Panc1 (cell line): ENCODE measurements around the gene BTNL3. TPM values are rescaled to one million over a fixed set of nuclear protein-coding genes. Genes with fewer than 3 reads are reported as not detected.

Experiments
- ATAC-seq: fragments of 200-7000 bp; cut with Tn5 transposase; 2 replicates; pipeline ENCODE4 v1.9.1; 2020; ENCODE audit warnings: mild to moderate bottlenecking, moderate library complexity
- BruUV-seq: library from RNA; stranded (reverse); fragments of 400-500 nt; replicated peaks from 2 replicates; lab custom pipeline; 2021; lab: Mats Ljungman, UMichigan
- CTCF ChIA-PET: fragments of 300-600 bp; sonication (Branson Sonifier 250); formaldehyde crosslinking; loops from one replicate; lab custom pipeline; 2022; ENCODE audit warnings: antibody characterized with exemption; lab: Charles Lee
- POLR2A ChIA-PET: fragments of 300-600 bp; sonication (Branson Sonifier 250); formaldehyde crosslinking; loops from one replicate; lab custom pipeline; 2022; ENCODE audit warnings: antibody characterized with exemption; lab: Charles Lee
- DNase-seq: peaks from one replicate; pipeline ENCODE4 v3.0.0-alpha.2; 2010; ENCODE audit warnings: low read depth, low spot score
- H3K27ac ChIP-seq: 2 replicates; pipeline ENCODE4 v1.5.1; 2011; ENCODE audit warnings: mild to moderate bottlenecking, low read length, inconsistent platforms
- H3K27me3 ChIP-seq: fragments of 200-500 bp; sonication (Bioruptor generic); 2 replicates; pipeline ENCODE4 v1.6.0; 2014; ENCODE audit warnings: low read length, inconsistent platforms; ENCODE audit not compliant: control insufficient read depth, insufficient read depth
- H3K36me3 ChIP-seq: fragments of 200-500 bp; sonication (Bioruptor generic); 2 replicates; pipeline ENCODE4 v1.5.1; 2014; ENCODE audit warnings: inconsistent platforms, mild to moderate bottlenecking, low read length, moderate library complexity; ENCODE audit not compliant: control insufficient read depth, insufficient read depth
- H3K4me1 ChIP-seq: 2 replicates; pipeline ENCODE4 v1.5.1; 2011; ENCODE audit warnings: inconsistent platforms, mild to moderate bottlenecking, low read length, moderate library complexity; ENCODE audit not compliant: control insufficient read depth, insufficient read depth
- H3K4me3 ChIP-seq, 2 experiments: 2 replicates each; pipeline ENCODE4 v1.5.1; 2011 to 2012; ENCODE audit warnings: low read depth in 2 of 2, low read length in 2 of 2, mild to moderate bottlenecking in 2 of 2, inconsistent platforms in 1 of 2, moderate library complexity in 1 of 2
- H3K9me3 ChIP-seq: fragments of 200-500 bp; sonication (Bioruptor generic); 2 replicates; pipeline ENCODE4 v1.5.1; 2014; ENCODE audit warnings: low read depth, mild to moderate bottlenecking, inconsistent platforms, low read length, moderate library complexity; ENCODE audit not compliant: control insufficient read depth, insufficient read depth
- POLR2AphosphoS5 ChIP-seq: IDR thresholded peaks from 2 replicates; pipeline ENCODE4 v1.6.1; 2012; ENCODE audit warnings: mild to moderate bottlenecking, low read depth, low read length, moderate library complexity
- SIN3A ChIP-seq: IDR thresholded peaks from 2 replicates; pipeline ENCODE4 v1.6.1; 2012; ENCODE audit warnings: low read depth, mild to moderate bottlenecking, low read length, moderate library complexity, borderline replicate concordance; ENCODE audit not compliant: insufficient read depth
- TCF7L2 ChIP-seq: IDR thresholded peaks from 2 replicates; pipeline ENCODE4 v1.6.1; 2011; ENCODE audit warnings: mild to moderate bottlenecking, low read depth, low read length, inconsistent platforms
- in situ Hi-C: cut with HindIII; loops from 2 replicates; pipeline ENCODE4 v1.10.0; 2016; ENCODE audit warnings: low sequenced_read_pairs, low pct_unique_long_range_greater_than_20kb
- intact Hi-C: fragments of 100-400 bp; cut with micrococcal nuclease; formaldehyde crosslinking; loops from one replicate; pipeline ENCODE4 v1.10.0; 2022; ENCODE audit not compliant: unreplicated experiment
- total RNA-seq: library from RNA; stranded (reverse); gene quantifications from one replicate; pipeline ENCODE4 v1.2.1, GENCODE V29; 2021; ENCODE audit not compliant: unreplicated experiment
- TF ChIP-seq, protein P1 (sequence below), 2 experiments: IDR thresholded peaks; 2 replicates each; pipeline ENCODE4 v1.6.1; 2011 to 2012; ENCODE audit warnings: low read depth in 2 of 2, control low read depth in 1 of 2, low read length in 1 of 2, mild to moderate bottlenecking in 1 of 2, moderate library complexity in 1 of 2; ENCODE audit not compliant: insufficient read depth in 1 of 2
- TF ChIP-seq, protein P2 (sequence below): fragments of 450-650 bp; IDR thresholded peaks from 2 replicates; pipeline ENCODE4 v1.5.1; 2017; ENCODE audit warnings: mild to moderate bottlenecking

Gene BTNL3
- total RNA-seq, 1 experiment from 2014 or later = not detected

DNA sequence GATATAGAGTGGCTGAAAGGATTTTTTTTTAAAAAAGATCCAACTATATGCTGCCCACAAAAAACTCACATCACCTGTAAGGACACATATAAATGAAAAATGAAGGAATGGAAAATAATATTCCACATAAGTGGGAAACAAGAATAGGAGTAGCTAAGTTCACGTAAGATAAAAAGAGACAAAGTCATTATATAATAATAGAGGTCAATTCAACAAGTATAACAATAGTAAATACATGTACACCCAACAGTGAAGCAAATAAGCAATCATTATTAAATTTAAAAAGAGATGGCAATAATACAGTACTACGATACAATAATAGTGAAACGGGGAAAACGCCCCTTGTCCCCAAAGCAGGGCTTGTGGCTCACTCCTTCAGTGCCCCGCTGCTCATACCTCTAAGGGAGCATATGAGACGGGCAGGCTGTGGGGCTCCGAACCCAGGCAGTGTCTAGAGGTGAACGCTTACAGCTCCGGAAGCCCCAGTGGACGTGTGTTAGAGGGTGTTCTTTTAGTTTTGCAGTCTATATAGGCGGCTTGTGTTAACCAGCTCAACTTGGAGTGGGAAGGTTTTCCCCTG, 38.9 kb downstream of the BTNL3 start:
- DNase-seq = no peak
- H3K4me3 ChIP-seq = peak overlapping the region; percentile 51 to 56
- no peaks in the 10 kb centered on the region for H3K9me3 ChIP-seq
- H3K27me3 ChIP-seq = no peaks in the 10 kb centered on the region
- H3K4me1 ChIP-seq = no peaks in the 10 kb centered on the region
- ChIA-PET POLR2A (interaction anchor here (0.7 kb wide), 1 partner anchor 50 kb away, joined by 3 read pairs; no protein-coding TSS in a partner anchor), CTCF (interaction anchor here (0.6 to 1.0 kb wide), 2 partner anchors 16 to 159 kb away, joined by 3 to 5 read pairs; no protein-coding TSS in a partner anchor)
- intact Hi-C loops (no loop called here), in situ Hi-C loops (no loop called here)
- no peaks in the 10 kb centered on the region for H3K36me3 ChIP-seq
- peak overlapping the region; percentile 81 for H3K27ac ChIP-seq
- TSS peak; percentile 83 for BruUV-seq
- no peak for TF ChIP-seq POLR2AphosphoS5
- TF ChIP-seq TCF7L2 = no peak
- no peak for TF ChIP-seq SIN3A
- TF ChIP-seq, protein P1, sequence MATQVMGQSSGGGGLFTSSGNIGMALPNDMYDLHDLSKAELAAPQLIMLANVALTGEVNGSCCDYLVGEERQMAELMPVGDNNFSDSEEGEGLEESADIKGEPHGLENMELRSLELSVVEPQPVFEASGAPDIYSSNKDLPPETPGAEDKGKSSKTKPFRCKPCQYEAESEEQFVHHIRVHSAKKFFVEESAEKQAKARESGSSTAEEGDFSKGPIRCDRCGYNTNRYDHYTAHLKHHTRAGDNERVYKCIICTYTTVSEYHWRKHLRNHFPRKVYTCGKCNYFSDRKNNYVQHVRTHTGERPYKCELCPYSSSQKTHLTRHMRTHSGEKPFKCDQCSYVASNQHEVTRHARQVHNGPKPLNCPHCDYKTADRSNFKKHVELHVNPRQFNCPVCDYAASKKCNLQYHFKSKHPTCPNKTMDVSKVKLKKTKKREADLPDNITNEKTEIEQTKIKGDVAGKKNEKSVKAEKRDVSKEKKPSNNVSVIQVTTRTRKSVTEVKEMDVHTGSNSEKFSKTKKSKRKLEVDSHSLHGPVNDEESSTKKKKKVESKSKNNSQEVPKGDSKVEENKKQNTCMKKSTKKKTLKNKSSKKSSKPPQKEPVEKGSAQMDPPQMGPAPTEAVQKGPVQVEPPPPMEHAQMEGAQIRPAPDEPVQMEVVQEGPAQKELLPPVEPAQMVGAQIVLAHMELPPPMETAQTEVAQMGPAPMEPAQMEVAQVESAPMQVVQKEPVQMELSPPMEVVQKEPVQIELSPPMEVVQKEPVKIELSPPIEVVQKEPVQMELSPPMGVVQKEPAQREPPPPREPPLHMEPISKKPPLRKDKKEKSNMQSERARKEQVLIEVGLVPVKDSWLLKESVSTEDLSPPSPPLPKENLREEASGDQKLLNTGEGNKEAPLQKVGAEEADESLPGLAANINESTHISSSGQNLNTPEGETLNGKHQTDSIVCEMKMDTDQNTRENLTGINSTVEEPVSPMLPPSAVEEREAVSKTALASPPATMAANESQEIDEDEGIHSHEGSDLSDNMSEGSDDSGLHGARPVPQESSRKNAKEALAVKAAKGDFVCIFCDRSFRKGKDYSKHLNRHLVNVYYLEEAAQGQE (IDR thresholded peaks at IDR 0.05; ENCODE audit: insufficient read depth in 1 of 2, low read depth in 2 of 2, low read length in 1 of 2) = no peak
- TF ChIP-seq, protein P2, sequence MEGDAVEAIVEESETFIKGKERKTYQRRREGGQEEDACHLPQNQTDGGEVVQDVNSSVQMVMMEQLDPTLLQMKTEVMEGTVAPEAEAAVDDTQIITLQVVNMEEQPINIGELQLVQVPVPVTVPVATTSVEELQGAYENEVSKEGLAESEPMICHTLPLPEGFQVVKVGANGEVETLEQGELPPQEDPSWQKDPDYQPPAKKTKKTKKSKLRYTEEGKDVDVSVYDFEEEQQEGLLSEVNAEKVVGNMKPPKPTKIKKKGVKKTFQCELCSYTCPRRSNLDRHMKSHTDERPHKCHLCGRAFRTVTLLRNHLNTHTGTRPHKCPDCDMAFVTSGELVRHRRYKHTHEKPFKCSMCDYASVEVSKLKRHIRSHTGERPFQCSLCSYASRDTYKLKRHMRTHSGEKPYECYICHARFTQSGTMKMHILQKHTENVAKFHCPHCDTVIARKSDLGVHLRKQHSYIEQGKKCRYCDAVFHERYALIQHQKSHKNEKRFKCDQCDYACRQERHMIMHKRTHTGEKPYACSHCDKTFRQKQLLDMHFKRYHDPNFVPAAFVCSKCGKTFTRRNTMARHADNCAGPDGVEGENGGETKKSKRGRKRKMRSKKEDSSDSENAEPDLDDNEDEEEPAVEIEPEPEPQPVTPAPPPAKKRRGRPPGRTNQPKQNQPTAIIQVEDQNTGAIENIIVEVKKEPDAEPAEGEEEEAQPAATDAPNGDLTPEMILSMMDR = no peak
- ATAC-seq = peak; percentile 84

DNA sequence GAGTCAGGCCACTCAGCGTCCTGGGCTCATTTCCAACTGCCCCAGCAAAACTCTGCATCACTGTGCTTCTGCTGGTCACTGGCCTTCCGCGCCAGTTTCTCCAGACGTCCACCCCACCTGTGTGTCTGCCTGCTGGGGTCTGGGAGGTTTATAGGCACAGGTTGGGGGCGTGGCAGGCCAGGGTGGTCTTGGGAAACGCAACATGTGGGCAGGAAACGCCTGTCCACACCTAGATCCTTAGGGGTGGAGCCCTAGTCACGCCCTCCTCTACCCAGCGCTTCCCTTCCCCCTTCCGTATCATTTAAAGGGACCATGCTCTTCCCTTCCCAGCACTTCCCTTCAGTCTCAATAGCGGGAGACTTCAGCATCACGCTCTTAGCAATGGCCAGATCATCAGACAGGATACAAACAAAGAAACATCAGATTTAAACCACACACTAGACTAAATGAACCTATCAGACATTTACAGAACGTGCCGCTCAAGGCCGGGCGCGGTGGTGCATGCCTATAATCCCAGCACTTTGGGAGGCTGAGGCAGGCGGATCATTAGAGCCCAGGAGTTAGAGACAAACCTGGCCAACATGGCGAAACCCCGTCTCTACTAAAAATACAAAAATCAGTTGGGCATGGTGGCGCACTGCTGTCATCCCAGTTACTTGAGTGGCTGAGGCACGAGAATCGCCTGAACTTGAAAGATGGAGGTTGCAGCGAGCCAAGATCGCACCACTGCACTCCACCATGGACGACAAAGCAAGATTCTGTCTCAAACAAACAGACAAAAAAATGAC, 39.6 kb downstream of the BTNL3 start:
- CTCF ChIA-PET = interaction anchor here (0.6 to 1.0 kb wide), 2 partner anchors 15 to 160 kb away, joined by 3 to 5 read pairs; no protein-coding TSS in a partner anchor
- Histone ChIP-seq H3K4me1 (no peaks in the 10 kb centered on the region), H3K27me3 (no peaks in the 10 kb centered on the region), H3K27ac (peak overlapping the region; percentile 81), H3K36me3 (no peaks in the 10 kb centered on the region), H3K4me3 (peak overlapping the region; percentile 51 to 56), H3K9me3 (no peaks in the 10 kb centered on the region)
- DNase-seq (peak; percentile 45), ATAC-seq (peak; percentile 98)
- TF ChIP-seq POLR2AphosphoS5 = peak; percentile 88
- TF ChIP-seq, protein P2 = no peak
- POLR2A ChIA-PET = interaction anchor here (0.7 kb wide), 1 partner anchor 50 kb away, joined by 3 read pairs; no protein-coding TSS in a partner anchor
- intact Hi-C loops = no loop called here
- in situ Hi-C loops = no loop called here
- no TSS peak for BruUV-seq
